ENCODE data around the gene SP140L.

Gene SP140L

DNA sequence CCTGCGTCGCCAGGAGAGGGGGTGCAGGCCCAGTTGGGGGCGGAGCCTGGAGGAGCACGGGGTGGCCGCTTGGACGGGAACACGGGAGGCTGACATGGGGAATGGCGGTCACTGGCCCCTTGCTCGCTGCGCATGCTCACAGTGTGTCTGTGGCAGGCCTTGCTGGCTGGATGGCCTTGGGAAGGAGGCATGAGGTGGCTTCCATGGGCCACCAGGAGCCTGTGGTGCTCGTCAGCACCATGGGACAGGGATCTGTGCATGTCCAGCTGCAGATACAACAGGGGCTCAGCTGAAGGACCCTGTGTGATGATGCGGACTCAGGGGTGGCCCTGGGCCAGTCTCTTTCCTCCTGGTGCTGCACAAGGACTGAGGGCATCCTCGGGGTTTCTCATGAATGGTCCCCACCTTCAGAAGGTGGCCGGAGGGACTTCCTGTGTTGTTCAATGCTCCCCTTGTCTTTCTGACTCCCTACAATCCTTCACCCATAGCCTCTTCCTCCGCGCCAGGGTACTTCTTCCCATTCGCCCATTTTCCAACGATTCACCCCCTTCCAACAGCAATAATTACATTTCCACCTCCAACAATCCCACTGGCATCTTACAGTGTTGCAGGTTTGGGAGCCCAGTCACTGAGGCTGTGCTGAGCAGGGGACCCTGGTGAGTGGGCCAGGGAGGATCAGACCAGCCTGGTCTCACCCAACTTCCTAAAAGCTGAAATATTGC lies 3.4 kb upstream of the SP140L start:
- no peak overlapping the region for H3K4me3 ChIP-seq (replicated peaks in 1 of 2; ENCODE audit: low read depth in 2 of 2, low read length in 2 of 2)
- TF ChIP-seq, protein P1, sequence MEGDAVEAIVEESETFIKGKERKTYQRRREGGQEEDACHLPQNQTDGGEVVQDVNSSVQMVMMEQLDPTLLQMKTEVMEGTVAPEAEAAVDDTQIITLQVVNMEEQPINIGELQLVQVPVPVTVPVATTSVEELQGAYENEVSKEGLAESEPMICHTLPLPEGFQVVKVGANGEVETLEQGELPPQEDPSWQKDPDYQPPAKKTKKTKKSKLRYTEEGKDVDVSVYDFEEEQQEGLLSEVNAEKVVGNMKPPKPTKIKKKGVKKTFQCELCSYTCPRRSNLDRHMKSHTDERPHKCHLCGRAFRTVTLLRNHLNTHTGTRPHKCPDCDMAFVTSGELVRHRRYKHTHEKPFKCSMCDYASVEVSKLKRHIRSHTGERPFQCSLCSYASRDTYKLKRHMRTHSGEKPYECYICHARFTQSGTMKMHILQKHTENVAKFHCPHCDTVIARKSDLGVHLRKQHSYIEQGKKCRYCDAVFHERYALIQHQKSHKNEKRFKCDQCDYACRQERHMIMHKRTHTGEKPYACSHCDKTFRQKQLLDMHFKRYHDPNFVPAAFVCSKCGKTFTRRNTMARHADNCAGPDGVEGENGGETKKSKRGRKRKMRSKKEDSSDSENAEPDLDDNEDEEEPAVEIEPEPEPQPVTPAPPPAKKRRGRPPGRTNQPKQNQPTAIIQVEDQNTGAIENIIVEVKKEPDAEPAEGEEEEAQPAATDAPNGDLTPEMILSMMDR (IDR thresholded peaks at IDR 0.05; ENCODE audit: low read depth, low read length): peak; percentile 44
- no peak for DNase-seq (ENCODE audit: low read depth in 2 of 2)

DNA sequence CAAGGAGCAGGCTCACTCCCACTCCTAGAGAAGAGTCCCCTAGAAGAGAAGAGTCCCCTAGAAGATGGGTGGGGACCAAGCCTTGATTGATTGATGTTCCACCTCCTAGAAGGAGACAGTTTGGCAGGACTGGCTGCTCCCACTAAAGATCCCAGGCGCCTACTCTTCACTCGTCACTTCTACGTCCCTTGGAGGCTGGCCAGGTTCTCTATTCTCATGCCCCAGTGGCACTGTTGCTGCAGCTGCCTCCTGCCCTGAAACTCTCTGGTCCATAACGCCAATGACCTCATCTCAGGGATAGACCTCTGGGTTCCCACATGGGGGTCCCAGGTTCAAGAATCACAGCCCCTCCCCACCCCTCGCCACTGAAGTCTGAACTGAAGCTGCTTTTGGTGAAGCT lies 2.5 kb upstream of the SP140L start:
- TF ChIP-seq, protein P1 (IDR thresholded peaks at IDR 0.05; ENCODE audit: low read depth, low read length): no peak
- H3K4me3 ChIP-seq (replicated peaks in 1 of 2; ENCODE audit: low read depth in 2 of 2, low read length in 2 of 2): no peak overlapping the region
- DNase-seq (ENCODE audit: low read depth in 2 of 2): no peak

DNA sequence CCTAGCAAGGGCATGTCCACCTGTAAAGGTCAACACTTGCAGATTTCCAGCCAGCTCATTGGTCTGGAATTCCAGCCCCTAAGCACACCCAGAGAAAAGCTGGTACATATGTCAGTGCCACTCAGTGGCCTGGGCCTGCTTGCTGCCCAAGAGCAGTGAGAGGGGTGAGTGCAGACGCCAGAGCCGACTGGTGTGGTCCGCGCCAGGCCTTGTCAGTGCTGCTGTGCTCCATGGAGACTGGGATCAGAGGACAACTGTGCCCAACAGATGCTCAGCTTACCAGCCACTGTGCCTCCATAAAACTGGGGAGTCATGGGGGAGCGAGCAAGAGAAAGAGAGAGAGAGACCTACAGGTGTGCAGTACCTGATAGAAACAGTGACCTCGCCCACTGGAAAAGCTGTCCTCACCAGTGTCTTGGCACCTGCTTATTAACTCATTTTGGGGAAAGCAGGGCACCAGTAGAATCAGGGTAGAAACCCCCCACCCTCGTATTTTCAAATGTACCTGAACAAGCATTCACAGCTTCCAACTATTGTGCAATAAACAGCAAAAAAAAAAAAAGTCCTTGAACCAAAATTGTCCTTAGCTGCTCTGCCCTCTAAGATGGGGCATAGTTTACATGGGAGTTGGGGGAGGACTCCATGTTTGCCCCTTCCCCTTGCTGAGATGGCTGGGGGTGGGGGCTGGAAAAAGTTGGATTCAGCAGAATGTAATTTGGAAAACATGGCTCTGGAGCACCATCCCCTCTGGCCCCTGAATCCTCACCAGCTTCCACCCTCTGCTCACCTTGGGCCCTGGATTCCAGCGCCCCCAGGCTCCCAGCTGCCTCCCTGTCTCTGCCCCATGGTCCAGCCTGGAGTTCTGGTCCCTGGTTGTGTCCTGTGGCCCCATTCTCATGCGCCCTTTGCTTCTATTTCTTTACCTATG lies 1.4 kb upstream of the SP140L start:
- TF ChIP-seq, protein P1 (IDR thresholded peaks at IDR 0.05; ENCODE audit: low read depth, low read length): no peak
- DNase-seq (ENCODE audit: low read depth in 2 of 2): no peak

DNA sequence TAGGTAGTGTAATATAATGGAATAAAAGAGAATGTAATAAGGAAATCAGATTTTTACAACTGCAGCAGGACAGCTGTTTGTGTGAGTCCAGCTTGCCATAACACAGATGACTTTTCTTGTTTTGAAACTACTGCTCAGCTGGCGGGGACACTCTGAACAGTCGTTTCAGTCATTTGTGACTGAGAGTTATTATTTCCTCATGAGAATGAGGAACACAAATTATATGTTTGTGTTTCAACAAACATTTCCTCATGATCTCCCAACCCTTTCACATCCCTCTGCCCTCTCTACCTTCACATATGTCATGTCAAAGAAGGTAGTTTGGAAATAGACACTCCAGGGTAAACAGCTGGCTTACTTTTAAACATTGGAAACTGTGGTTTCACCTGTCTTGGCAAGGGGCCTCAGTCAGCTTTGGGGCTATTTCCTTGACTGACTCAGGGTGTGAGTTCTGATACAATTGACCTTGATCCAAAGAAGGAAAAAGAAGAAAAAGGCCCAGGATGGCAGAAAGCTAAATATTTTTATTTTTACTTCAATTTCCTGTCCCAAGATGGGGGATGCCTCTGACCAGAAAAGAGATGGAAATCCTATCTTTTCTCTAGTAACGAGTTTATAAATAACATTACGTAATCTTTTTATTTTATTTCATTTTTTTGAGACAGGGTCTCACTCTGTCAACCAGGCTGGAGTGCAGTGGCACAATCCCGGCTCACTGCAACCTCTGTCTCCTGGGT lies 593 bp downstream of the SP140L start:
- H3K4me3 ChIP-seq (replicated peaks in 1 of 2; ENCODE audit: low read depth in 2 of 2, low read length in 2 of 2): peak overlapping the region; percentile 42 to 65
- TF ChIP-seq, protein P1 (IDR thresholded peaks at IDR 0.05; ENCODE audit: low read depth, low read length): no peak
- DNase-seq (ENCODE audit: low read depth in 2 of 2): no peak

More for the DNA sequence above, 1.4 kb upstream of the SP140L start:
- no peak overlapping the region for H3K4me3 ChIP-seq (replicated peaks in 1 of 2; ENCODE audit: low read depth in 2 of 2, low read length in 2 of 2)

DNA sequence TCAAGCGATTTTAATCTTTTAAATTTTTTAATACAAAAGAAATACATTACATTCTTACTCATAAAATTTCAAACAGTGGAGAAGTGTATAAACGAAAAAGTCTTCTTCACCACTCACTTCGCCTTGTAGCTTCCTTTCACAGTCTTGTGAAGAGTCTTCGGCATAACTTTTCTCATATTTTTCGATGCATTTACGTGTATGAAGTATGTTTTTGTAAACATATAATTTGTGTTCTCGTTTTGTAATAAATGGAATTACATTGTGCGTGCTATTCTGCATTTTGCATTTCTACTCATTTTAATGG lies 1.1 kb downstream of the SP140L start:
- H3K4me3 ChIP-seq (replicated peaks in 1 of 2; ENCODE audit: low read depth in 2 of 2, low read length in 2 of 2): no peak overlapping the region
- DNase-seq (ENCODE audit: low read depth in 2 of 2): no peak
- TF ChIP-seq, protein P1 (IDR thresholded peaks at IDR 0.05; ENCODE audit: low read depth, low read length): no peak

DNA sequence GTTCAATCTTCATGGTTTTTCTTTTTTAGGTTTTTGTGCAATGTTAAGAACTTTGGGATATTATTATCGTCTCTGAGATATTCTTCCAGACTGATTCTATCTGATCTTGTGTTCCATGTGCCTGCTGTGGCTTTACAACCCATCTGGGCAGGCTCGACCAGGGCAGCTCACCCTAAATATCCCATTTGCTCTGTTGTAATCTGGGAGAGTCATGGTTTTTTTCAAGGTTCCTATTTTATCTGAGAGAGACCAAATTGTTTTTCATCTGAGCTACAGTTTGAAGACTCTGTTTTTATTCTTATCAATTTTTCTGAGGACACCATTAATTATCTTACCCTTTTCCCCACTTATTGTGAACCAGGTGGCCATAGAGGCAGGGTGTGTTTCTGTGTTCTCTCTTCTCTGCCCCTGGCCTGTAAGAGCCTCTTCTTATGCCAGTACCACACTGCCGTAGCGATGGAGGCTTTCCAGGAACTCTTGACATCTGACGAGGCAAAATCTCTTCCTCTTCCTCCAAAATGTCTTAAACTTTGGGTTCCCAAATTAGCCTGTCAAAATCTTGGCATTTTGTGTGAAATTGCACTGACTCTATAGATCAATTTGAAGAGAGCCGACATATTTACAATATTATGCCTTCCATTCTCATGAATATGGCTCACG lies 3.1 kb downstream of the SP140L start:
- no peak overlapping the region for H3K4me3 ChIP-seq (replicated peaks in 1 of 2; ENCODE audit: low read depth in 2 of 2, low read length in 2 of 2)

More for the DNA sequence above, 3.1 kb downstream of the SP140L start:
- DNase-seq (ENCODE audit: low read depth in 2 of 2): no peak
- TF ChIP-seq, protein P1 (IDR thresholded peaks at IDR 0.05; ENCODE audit: low read depth, low read length): no peak
